A549 (cell line): ENCODE measurements around the gene SLC39A11. TPM values are rescaled to one million over a fixed set of nuclear protein-coding genes. Genes with fewer than 3 reads are reported as not detected.
A peak's percentile ranks its signal among the peaks of the same experiment; 100 is the strongest.

ENCODE experiments used
- ATAC-seq, 2 experiments: fragments of 200-7000 bp in 1 of 2; fragments of >200 bp in 1 of 2; cut with Nextera tagmentation in 1 of 2; cut with Tn5 transposase in 1 of 2; 3 replicates each; pipeline versions ENCODE4 v1.8.0 to v1.9.1; 2018 to 2020; ENCODE audit warnings: mild to moderate bottlenecking in 1 of 2, moderate library complexity in 1 of 2
- CTCF ChIA-PET: fragments of 300-600 bp; sonication (Branson Sonifier 250); formaldehyde crosslinking; extraction: SDS; loops from one replicate; lab custom pipeline; 2021; ENCODE audit warnings: antibody characterized with exemption, inconsistent platforms; lab: Yijun Ruan, JAX
- POLR2A ChIA-PET: fragments of 350-600 bp; formaldehyde crosslinking; extraction: SDS; loops from one replicate; lab custom pipeline; 2021; ENCODE audit warnings: antibody characterized with exemption, inconsistent platforms; lab: Yijun Ruan, JAX
- DNase-seq, 2 experiments: peaks; one replicate each; pipeline versions ENCODE4 v3.0.0 to v3.0.0-alpha.2; 2011 to 2016; ENCODE audit warnings: low read depth in 1 of 2, low spot score in 1 of 2
- FAIRE-seq: peaks from 2 replicates; lab custom pipeline; 2011; peaks lifted over from hg19 to GRCh38; lab: Jason Lieb, UNC
- H3K27ac ChIP-seq, 2 experiments: fragments of >200 bp; sonication (Bioruptor Twin); formaldehyde crosslinking; 3 replicates each; pipeline ENCODE4 v1.5.1; 2016 to 2017
- H3K4me1 ChIP-seq: fragments of >200 bp; sonication (Bioruptor Twin); formaldehyde crosslinking; 3 replicates; pipeline ENCODE4 v1.6.1; 2016
- H3K4me2 ChIP-seq: fragments of >200 bp; sonication (Bioruptor Twin); formaldehyde crosslinking; 3 replicates; pipeline ENCODE4 v1.6.1; 2016
- H3K4me3 ChIP-seq: fragments of >200 bp; sonication (Bioruptor Twin); formaldehyde crosslinking; 3 replicates; pipeline ENCODE4 v1.5.1; 2016
- H3K9me3 ChIP-seq: fragments of >200 bp; sonication (Bioruptor Twin); formaldehyde crosslinking; 3 replicates; pipeline ENCODE4 v1.6.1; 2016
- BCL3 ChIP-seq: fragments of >200 bp; sonication (Bioruptor Twin); formaldehyde crosslinking; IDR thresholded peaks from 3 replicates; pipeline ENCODE4 v1.6.1; 2016
- BHLHE40 ChIP-seq: IDR thresholded peaks from 2 replicates; pipeline ENCODE4 v1.6.1; 2012; ENCODE audit warnings: low read depth, low read length, inconsistent platforms
- CBX2 ChIP-seq: fragments of 200-600 bp; sonication (generic); IDR thresholded peaks from 2 replicates; pipeline ENCODE4 v1.6.1; 2016; ENCODE audit warnings: low read depth, mild to moderate bottlenecking, borderline replicate concordance
- CEBPB ChIP-seq, 2 experiments: fragments of >200 bp in 1 of 2; sonication (Bioruptor Twin) in 1 of 2; formaldehyde crosslinking in 1 of 2; IDR thresholded peaks; 2 replicates each; pipeline ENCODE4 v1.6.1; 2012 to 2016
- CHD2 ChIP-seq: fragments of 150-350 bp; IDR thresholded peaks from 2 replicates; pipeline ENCODE4 v1.6.1; 2014; ENCODE audit warnings: low read length; ENCODE audit not compliant: partially characterized antibody
- CHD4 ChIP-seq: fragments of 200-600 bp; sonication (generic); IDR thresholded peaks from 2 replicates; pipeline ENCODE4 v1.6.1; 2016; ENCODE audit warnings: antibody characterized with exemption, mild to moderate bottlenecking, borderline replicate concordance
- EHF ChIP-seq: fragments of 250-450 bp; sonication (Bioruptor Pico); IDR thresholded peaks from 2 replicates; pipeline ENCODE4 v1.5.0; 2020; ENCODE audit warnings: mild to moderate bottlenecking
- EHMT2 ChIP-seq: fragments of 200-600 bp; sonication (generic); IDR thresholded peaks from 2 replicates; pipeline ENCODE4 v1.6.1; 2016; ENCODE audit warnings: antibody characterized with exemption, low read depth, mild to moderate bottlenecking, moderate library complexity
- ELK1 ChIP-seq: fragments of 150-350 bp; IDR thresholded peaks from 2 replicates; pipeline ENCODE4 v1.6.1; 2014; ENCODE audit warnings: low read depth, mild to moderate bottlenecking, low read length
- FOSB ChIP-seq: fragments of 250-450 bp; sonication (Bioruptor Pico); IDR thresholded peaks from 2 replicates; pipeline ENCODE4 v1.5.0; 2020; ENCODE audit warnings: mild to moderate bottlenecking, moderate library complexity
- GATA3 ChIP-seq: IDR thresholded peaks from 2 replicates; pipeline ENCODE4 v1.6.1; 2012; ENCODE audit warnings: borderline replicate concordance
- HMGXB4 ChIP-seq: fragments of 250-450 bp; sonication (Bioruptor Pico); IDR thresholded peaks from 2 replicates; pipeline ENCODE4 v1.5.0; 2021; ENCODE audit warnings: mild to moderate bottlenecking, moderate library complexity, borderline replicate concordance
- HOXA7 ChIP-seq: fragments of 250-450 bp; sonication (Bioruptor Pico); IDR thresholded peaks from 2 replicates; pipeline ENCODE4 v1.5.0; 2020; ENCODE audit warnings: mild to moderate bottlenecking, moderate library complexity
- HOXB5 ChIP-seq: fragments of 250-450 bp; sonication (Bioruptor Pico); IDR thresholded peaks from 2 replicates; pipeline ENCODE4 v1.5.0; 2020; ENCODE audit warnings: mild to moderate bottlenecking, moderate library complexity
- JUNB ChIP-seq: fragments of >200 bp; sonication (Bioruptor Twin); formaldehyde crosslinking; IDR thresholded peaks from 2 replicates; pipeline ENCODE4 v1.6.1; 2016
- KDM1A ChIP-seq: fragments of 200-600 bp; sonication (generic); IDR thresholded peaks from 2 replicates; pipeline ENCODE4 v1.6.1; 2016; ENCODE audit warnings: low read depth, mild to moderate bottlenecking
- MAZ ChIP-seq: fragments of 150-350 bp; IDR thresholded peaks from 2 replicates; pipeline ENCODE4 v1.6.1; 2014; ENCODE audit warnings: antibody characterized with exemption, low read depth, low read length, borderline replicate concordance
- MYC ChIP-seq: IDR thresholded peaks from 2 replicates; pipeline ENCODE4 v1.6.1; 2012; ENCODE audit warnings: mild to moderate bottlenecking, inconsistent platforms, low read length, improper control_type of control experiment, borderline replicate concordance
- NFE2L2 ChIP-seq: fragments of 150-350 bp; conservative IDR thresholded peaks from 2 replicates; pipeline ENCODE4 v1.6.1; 2014; ENCODE audit warnings: low read length
- PBX3 ChIP-seq: IDR thresholded peaks from 2 replicates; pipeline ENCODE4 v1.6.1; 2012
- PHF8 ChIP-seq: fragments of 200-600 bp; sonication (generic); IDR thresholded peaks from 2 replicates; pipeline ENCODE4 v1.6.1; 2016; ENCODE audit warnings: low read depth, mild to moderate bottlenecking, antibody characterized with exemption, moderate library complexity, borderline replicate concordance
- POLR2A ChIP-seq: IDR thresholded peaks from 2 replicates; pipeline ENCODE4 v1.6.1; 2012; ENCODE audit warnings: mild to moderate bottlenecking, low read length
- RARB ChIP-seq: fragments of 250-450 bp; sonication (Bioruptor Pico); IDR thresholded peaks from 2 replicates; pipeline ENCODE4 v1.8.0; 2021; ENCODE audit warnings: mild to moderate bottlenecking, moderate library complexity
- RCOR1 ChIP-seq: fragments of 150-350 bp; IDR thresholded peaks from 2 replicates; pipeline ENCODE4 v1.6.1; 2014; ENCODE audit warnings: antibody characterized with exemption, low read length, low read depth
- RNF2 ChIP-seq: fragments of 200-600 bp; sonication (generic); IDR thresholded peaks from 2 replicates; pipeline ENCODE4 v1.6.1; 2016; ENCODE audit warnings: low read depth, mild to moderate bottlenecking, antibody characterized with exemption, moderate library complexity, borderline replicate concordance
- SMC3 ChIP-seq: fragments of >200 bp; sonication (Bioruptor Twin); formaldehyde crosslinking; IDR thresholded peaks from 3 replicates; pipeline ENCODE4 v1.6.1; 2018; ENCODE audit warnings: inconsistent platforms
- ZFP36 ChIP-seq: fragments of 450-650 bp; IDR thresholded peaks from 2 replicates; pipeline ENCODE4 v1.6.1; 2014; ENCODE audit warnings: borderline replicate concordance; ENCODE audit not compliant: partially characterized antibody
- ZNF302 ChIP-seq: fragments of 250-450 bp; sonication (Bioruptor Pico); IDR thresholded peaks from 2 replicates; pipeline ENCODE4 v1.9.0; 2021; ENCODE audit warnings: inconsistent platforms, mild to moderate bottlenecking, moderate library complexity
- ZSCAN20 ChIP-seq: fragments of 250-450 bp; sonication (Bioruptor Pico); IDR thresholded peaks from 2 replicates; pipeline ENCODE4 v1.8.0; 2022; ENCODE audit warnings: mild to moderate bottlenecking, moderate library complexity
- WGBS: methylation state at CpG from one replicate; pipeline ENCODE4 v1.1.6; 2017; ENCODE audit errors: missing lambda C conversion rate; 5-methylcytosine and 5-hydroxymethylcytosine counted together
- polyA plus RNA-seq, 4 experiments: library from polyadenylated mRNA; depleted of rRNA in 3 of 4; stranded (reverse); fragments of >200 nt; fragmentation: RNase III in 1 of 4; extraction: RNeasy Plus Mini Kit Qiagen cat#74134 plus additional on column Dnase treatment in 1 of 4; gene quantifications; 2 replicates in 3 of 4; 3 replicates in 1 of 4; pipeline ENCODE4 v1.2.3, GENCODE V29; 2011 to 2017
- TF ChIP-seq, protein P1 (sequence below): fragments of >200 bp; sonication (Bioruptor Twin); formaldehyde crosslinking; IDR thresholded peaks from 3 replicates; pipeline ENCODE4 v1.5.1; 2016

The SLC39A11 gene
- polyA plus RNA-seq, 2 of the 4 experiments (the other 2 are of a cell fraction), result 18.4 to 25.2 TPM

GRCh38 chr17:73065376-73065775 is 27.1 kb downstream of the SLC39A11 start:
- Histone ChIP-seq H3K9me3 (no peaks in the 10 kb centered on the region), H3K4me2 (no peak overlapping the region), H3K4me1 (no peaks in the 10 kb centered on the region), H3K27ac (no peak overlapping the region)
- 95% methylated on average over 3 of the region's 3 CpGs for WGBS
- DNase-seq, result no peak
- no peak for ATAC-seq
- no peak for TF ChIP-seq CHD4
- no peak for TF ChIP-seq MYC
- no peak for TF ChIP-seq RARB
- no peak for TF ChIP-seq SMC3
- no peak for TF ChIP-seq GATA3
- no peak for TF ChIP-seq RCOR1
- no peak for TF ChIP-seq CBX2
- TF ChIP-seq HOXA7 (CRISPR knock-in tag), result no peak
- no peak for TF ChIP-seq ZNF302 (CRISPR knock-in tag)
- no peak for TF ChIP-seq PBX3
- TF ChIP-seq BCL3, result no peak
- no peak for TF ChIP-seq KDM1A
- TF ChIP-seq CHD2, result no peak
- no peak for TF ChIP-seq MAZ
- TF ChIP-seq NFE2L2, result no peak
- no peak for TF ChIP-seq POLR2A
- no peak for TF ChIP-seq ZFP36
- TF ChIP-seq, protein P1, sequence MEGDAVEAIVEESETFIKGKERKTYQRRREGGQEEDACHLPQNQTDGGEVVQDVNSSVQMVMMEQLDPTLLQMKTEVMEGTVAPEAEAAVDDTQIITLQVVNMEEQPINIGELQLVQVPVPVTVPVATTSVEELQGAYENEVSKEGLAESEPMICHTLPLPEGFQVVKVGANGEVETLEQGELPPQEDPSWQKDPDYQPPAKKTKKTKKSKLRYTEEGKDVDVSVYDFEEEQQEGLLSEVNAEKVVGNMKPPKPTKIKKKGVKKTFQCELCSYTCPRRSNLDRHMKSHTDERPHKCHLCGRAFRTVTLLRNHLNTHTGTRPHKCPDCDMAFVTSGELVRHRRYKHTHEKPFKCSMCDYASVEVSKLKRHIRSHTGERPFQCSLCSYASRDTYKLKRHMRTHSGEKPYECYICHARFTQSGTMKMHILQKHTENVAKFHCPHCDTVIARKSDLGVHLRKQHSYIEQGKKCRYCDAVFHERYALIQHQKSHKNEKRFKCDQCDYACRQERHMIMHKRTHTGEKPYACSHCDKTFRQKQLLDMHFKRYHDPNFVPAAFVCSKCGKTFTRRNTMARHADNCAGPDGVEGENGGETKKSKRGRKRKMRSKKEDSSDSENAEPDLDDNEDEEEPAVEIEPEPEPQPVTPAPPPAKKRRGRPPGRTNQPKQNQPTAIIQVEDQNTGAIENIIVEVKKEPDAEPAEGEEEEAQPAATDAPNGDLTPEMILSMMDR, result no peak
- TF ChIP-seq, all 56 proteins: peak for 0
- no peak for FAIRE-seq
- ChIA-PET CTCF (interaction anchor here (1.3 kb wide), 1 partner anchor 12 kb away, joined by 3 read pairs; no protein-coding TSS in a partner anchor), POLR2A (no interaction called here)
- H3K4me3 ChIP-seq, result no peak overlapping the region

DNA sequence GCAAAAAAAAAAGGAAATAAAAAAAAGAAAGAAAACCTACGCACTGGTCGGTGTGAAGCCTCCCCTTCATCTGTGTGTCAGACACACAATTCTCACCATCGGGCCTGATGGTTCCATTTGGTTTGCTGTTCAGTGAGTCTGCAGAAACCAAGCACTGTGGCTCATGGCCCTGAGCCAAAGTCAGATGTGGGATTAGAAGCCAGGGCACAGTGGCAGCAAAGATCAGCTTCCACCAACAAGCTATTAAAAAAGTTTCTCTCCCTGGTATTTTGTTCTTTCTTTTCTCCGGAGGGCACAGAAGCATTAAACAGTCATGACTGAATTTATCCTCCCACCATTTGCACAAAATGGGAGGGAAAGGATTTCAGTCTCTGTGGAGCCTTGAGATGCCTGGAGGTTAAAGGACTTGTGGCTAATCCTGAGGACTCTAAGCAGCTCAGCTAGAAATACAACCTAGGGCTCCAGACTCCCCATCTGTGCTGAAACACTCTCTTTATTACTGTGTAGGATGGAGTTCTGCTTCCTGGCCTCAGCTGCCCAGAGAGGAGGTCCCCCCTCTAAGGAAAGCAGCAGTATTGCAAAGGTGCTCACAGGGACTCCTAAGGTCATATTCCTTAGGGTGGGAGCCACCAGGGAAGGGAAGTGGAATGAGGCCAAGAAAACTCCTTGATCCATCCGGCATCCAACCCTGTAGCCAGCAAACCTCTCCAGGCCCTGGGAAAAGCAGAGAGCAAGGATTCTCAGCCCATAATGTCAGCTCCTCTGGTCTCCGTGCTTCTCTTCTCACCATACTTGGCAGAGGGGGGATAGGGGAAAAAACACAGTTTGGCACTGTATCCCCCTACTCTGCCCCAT is 28.2 kb downstream of the SLC39A11 start:
- DNase-seq, result no peak
- ChIA-PET POLR2A (no interaction called here), CTCF (interaction anchor here (0.6 to 1.9 kb wide), 3 partner anchors 11 to 923 kb away, joined by 3 to 5 read pairs (median 3); no protein-coding TSS in a partner anchor)
- no peak for FAIRE-seq
- WGBS, result 91% methylated on average over 6 of the region's 6 CpGs
- Histone ChIP-seq H3K4me1 (peaks cover 6% of the 10 kb centered on the region; the same call in 1 of the 3 replicates), H3K4me2 (no peak overlapping the region), H3K9me3 (no peaks in the 10 kb centered on the region), H3K27ac (no peak overlapping the region), H3K4me3 (no peak overlapping the region)
- peak in 1 of 2 experiments; percentile 35; a peak in 3 of 6 replicates for ATAC-seq
- TF ChIP-seq EHF (CRISPR knock-in tag) (no peak), PHF8 (no peak), KDM1A (no peak), ELK1 (no peak), CEBPB (IDR thresholded peaks at IDR 0.05) (no peak), HOXB5 (CRISPR knock-in tag) (no peak), BCL3 (no peak), RNF2 (no peak), FOSB (CRISPR knock-in tag) (no peak), HMGXB4 (CRISPR knock-in tag) (no peak), EHMT2 (no peak), BHLHE40 (no peak), ZSCAN20 (no peak), JUNB (no peak)
